HG03196 (cell line): ENCODE results near the gene TMEM235.

Experiments used
- ATAC-seq: cut with Tn5 transposase; IDR thresholded peaks from one replicate; pipeline ENCODE4 v1.9.1; 2021; ENCODE audit not compliant: unreplicated experiment

Gene TMEM235

DNA sequence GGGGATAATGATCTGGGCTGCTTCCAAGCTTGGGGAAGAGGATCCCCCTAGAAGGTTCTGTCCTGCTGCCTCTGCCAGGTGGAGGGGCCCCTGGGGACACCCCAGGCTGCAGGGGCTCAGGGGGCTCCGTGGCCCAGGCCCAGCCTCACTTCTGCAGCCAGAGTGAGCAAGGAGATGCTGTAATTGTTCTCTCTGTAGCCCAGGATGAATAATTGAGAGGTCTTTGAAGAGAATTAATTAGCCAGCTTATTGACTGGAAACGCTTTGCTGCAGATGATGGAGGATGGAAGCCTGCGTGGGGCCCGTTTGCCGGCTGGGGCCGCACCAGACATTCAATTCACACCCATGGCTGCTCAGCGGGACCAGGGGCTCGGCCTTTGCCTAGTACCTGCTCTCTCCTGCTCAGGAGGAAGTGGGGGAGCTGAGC, 38.5 kb downstream of the TMEM235 start:
- no peak for ATAC-seq

DNA sequence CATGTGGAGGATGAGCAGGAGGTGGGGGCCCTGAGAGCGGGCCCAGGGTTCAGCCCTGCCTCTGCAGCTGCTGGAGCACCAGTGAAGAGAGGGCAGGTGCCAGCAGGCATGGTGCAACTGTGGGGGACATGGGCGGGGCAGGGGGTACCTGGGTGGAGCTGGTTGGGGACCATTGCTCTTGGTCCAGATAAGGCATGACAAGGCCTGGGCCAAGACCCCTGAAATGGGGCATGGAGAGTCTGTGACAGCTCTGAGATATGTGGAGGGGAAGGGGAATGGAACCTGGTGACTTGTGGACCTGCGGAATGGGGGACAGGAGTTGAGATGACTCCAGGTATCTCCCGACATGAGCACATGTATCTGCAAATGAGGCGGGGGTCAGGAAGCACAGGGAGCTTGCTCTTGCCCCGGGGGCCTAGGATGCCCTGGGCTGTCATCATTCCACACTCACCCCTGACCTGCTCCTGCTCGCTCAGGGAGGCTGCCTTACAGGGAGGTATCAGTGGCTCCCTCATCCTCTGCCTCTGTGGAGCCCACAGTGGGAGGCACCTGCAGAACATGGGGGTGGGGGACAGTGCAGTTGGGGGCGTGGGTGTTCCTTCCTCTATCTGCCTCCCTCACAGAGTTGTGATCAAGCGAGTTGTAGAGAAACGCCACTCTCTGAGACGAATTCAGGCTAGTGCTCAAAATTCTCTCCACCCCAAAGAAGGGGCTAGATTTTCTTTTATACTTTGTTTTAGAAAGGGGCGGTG, 40.2 kb downstream of the TMEM235 start:
- no peak for ATAC-seq

DNA sequence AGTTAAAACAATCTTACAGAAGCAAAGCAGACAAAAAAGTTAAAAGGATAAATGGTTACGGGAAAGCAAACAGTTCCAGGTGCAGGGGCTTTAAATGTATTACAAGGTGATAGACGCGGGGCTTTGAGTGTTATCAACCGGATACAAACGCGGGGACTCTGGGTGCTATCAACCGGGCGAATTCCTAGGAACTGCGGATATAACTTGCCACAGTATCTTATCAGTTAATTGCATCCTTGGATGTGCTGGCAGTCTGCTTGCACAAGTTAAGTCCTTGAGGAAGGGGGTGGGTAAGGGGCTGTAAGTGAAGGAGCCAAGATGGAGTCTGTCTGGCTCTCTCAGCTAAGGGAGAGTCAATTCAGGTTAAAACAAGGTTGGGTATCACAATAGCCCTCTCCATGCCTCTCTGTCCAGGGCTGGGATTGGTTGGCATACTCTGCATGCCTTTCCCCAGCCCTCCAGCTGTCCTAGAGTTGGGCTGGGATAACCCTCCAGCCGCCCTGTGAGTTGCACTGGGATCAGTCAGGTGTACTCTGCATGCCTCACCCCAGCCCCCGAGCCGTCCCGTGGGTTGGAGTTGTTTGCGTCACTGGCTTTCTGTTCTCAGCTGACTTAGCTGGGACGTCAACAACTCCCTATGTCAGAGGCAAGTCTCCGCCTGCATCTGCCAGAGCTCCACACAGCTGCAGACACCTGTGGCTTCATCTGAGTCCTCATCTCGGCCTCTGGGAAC, 40.9 kb downstream of the TMEM235 start:
- no peak for ATAC-seq

DNA sequence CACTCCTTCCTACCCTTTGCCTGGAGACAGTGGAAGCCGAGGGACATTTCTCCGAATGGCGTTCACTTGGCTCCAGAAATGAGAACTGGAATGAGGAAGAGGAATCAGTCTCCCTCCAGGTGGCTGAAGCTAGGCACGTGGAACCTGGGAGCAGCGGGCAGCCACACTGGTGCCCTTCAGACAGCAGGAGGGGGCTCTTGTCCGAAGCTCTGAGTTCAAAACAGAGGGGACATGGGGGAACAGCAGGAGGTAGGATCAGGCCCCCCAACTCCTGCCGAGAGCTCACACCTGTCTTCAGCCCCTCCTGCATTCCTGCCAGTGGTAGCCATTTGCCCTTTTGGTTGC, 41.5 kb downstream of the TMEM235 start:
- no peak for ATAC-seq

DNA sequence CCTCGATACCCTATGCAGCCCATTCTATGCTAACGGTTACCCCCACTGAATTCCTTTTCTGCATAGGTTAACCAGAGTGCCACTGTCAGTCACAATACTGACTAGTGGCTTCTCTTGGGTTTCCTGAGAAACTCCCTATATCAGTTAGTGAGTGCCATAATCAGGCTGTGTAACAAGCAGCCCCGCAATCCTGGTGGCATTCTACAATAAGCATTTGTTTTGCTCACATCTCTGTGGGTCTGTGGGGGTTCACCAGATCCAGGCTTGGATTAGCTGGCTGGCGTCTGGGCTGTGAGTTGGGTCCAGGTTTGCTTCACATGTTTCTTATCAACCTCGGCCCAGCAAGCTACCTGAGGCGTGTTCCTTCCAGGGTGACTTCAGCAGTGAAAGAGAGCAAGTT, 42.4 kb downstream of the TMEM235 start:
- no peak for ATAC-seq

DNA sequence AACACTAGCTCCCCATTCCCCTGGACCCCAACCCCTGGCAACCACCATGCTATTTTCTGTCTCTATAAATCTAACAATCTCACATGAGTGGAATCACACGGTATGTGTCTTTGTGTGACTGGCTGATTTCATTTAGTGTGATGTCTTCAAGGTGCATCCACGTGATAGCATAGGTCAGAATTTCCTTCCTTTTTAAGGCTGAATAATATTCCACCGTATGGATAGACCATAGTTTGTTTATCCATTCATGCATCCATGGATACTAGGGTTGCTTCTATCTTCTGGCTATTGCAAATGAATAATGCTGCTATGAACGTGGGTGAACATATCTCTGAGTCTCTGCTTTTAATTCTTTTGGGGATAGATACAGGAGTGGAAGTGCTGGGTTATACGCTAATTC, 43.9 kb downstream of the TMEM235 start:
- no peak for ATAC-seq

DNA sequence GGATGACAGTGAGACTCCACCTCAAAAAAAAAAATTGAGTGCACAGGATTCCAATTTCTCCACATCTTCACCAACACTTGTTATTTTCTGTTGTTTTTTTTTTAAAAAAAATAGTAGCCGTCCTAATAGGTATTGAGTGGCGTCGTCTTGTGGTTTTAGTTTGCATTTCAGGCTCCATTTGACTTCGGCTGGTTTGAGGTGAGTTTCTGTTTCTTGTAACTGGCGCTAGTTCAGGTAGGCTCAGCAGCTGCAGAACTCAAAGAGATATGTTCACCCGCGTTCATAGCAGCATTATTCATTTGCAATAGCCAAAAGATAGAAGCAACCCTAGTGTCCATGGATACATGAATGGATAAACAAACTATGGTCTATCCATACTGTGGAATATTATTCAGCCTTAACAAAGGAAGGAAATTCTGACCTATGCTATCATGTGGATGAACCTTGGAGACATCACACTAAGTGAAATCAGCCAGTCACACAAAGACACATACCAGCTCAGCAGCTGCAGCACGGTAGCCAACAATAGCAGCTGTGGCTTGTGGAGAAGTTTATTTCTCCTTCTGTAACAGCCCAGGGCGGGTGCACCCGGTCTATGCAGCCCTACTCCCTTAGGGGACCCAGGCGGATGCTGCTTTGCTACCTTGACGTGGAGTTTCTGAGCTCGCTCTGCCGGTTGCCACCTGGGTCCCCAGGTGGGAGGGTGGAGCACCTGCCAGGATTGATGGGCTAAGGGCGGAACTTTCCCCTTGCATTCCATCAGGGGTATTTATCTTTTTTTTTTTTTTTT, 44.9 kb downstream of the TMEM235 start:
- ATAC-seq, result no peak

DNA sequence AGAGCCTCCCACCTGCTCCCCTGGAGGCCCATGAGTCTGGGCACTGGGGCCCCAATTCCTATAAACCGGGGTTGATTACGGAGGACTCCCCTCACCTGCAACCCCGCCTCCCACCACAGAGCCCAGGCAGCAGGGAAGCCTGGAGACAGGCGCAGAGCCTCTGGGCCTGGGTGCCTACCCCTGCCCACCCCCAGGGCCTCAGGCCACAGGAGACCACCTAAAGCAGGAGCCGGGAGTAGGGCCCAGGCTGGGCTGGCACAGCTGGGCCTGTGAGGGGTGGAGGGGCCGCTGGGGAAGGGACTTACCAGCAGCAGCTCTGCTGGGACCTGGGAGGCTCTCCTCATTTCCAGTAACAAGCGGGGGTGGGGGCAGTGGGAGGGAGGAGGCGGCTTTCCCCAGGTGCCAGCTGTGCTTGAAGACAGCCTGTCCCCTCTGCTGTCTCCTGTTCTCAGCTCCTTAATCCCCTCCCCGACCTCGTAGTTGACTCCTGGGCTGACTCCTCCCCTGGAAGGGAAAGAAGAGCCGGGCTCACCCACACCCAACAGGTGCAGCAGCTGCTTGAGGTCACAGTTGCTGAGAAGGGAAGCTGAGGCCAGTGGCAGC, 46.8 kb downstream of the TMEM235 start:
- no peak for ATAC-seq

DNA sequence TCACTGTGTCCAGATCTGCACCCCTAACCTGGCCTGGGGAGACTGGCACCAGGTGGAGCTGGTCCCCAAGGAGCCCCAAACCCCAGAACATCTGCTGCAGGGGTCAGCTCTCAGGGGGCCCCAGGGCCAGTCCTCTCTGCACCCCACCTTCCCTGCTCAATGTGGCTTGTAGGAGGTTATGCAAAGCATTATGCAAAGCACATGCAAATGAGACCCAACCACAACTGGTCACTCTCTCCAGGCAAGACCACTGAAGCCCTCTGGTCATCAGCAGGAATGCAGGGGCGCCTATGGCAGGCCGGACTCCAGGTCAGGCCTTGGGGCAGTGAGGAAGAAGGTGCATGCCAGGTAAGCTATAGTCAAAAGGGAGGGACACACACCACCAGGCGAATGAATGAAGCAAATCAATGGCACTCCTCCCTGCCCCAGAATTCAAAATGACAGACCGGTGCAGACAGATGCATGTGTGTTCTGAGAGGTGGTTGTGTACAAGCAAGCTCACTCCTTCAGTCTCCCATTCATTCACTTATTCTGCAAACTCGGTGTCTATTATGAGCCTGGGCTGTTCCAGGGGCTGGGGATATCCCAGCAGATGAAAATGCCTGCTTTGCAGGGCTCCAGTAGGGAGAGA, 48.0 kb downstream of the TMEM235 start:
- ATAC-seq, result no peak

DNA sequence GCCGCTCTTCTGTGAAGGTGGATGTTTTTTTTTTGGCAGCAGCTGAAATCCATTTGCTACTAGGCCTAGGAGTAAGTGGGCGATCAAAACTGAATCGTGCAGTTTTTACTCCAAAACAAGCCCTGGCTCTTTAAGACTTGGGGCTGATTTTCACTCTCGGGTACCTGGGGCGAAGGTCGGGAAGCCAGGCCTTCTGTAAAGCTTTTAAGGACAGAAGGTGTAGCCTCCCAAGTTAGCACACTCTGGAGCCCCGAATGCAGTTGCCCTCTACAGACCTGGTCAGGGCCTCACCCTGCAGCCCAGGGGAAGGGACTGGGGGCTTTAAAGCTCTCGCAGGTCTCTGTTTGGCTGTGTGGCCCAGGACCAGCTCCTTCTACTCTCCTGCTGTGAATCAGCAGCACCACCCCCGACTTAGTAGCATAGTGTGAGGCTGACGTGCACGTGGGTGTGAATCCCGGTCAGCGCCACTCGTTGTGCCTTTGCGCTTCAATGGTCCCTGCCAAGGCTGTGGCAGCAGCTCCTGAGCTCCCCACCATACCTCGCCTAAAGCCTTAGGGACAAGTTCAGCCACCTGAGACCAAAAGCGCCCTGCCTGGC, 49.9 kb downstream of the TMEM235 start:
- no peak for ATAC-seq

DNA sequence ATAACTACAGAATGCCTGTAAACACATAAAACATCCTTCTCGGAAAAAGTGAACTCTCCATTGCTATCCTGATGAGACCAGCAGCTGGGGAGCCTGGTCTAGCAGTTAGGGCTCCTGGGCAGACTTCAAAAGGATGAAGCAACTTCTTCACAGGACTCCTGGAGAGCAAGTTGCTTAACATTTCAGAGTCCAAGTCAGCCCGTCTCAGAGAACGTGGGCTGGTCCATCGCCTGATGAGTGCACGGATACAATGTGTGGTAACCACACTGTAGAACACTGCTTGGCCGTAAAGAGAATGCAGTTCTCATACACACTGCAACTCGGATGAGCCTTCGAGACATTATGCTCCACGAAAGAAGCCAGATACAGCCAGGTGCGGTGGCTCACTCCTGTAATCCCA, 52.7 kb downstream of the TMEM235 start:
- no peak for ATAC-seq

DNA sequence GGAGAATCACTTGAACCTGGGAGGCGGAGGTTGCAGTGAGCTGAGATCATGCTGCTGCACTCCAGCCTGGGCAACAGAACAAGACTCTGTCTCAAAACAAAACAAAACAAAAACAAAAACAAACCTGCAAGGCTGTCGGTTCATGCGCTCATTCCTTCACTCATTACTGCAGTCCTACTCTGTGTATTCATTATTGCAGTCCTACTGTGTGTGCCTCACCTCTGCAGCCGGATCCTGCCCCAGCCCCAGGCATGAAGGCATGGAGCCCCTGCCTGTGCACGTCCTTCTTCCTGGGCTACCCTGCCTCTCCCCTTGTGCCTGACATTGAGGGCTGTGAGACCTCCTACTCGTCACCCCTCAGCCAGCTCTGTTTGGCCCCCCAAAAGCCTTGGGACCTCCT, 57.6 kb downstream of the TMEM235 start:
- ATAC-seq, result no peak

DNA sequence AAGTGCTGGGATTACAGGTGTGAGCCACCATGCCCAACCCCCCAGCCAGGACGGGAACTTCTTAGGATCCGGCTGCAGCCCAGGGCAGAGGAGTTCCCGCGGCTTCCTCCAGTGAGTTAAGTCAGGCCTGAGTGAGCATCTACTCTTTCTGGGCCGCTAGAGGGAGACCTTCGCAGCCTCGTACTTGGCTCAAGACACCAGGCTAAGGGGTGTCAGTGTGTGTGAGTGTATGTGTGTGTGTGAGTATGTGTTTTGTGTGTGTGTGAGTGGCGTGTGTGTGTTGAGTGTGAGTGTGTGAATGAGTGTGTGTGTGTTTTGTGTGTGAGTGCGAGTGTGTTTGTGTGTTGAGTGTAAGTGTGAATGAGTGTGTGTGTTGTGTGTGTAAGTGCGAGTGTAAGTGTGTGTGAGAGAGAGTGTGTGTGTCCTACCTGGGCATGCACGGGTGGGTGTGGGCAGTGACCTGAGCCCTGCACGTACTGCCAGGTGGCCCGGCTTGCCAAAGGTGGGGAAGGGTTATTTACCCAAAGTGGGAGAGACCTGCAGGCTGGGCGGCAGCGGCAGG, 58.5 kb downstream of the TMEM235 start:
- ATAC-seq, result no peak
